ENCODE data around the gene PHLPP1. TPM values are rescaled to one million over a fixed set of nuclear protein-coding genes. Genes with fewer than 3 reads are reported as not detected.

Gene PHLPP1
- total and polyA plus RNA-seq, 2 donors from 2014 or later: 2.9 to 13.0 TPM

DNA sequence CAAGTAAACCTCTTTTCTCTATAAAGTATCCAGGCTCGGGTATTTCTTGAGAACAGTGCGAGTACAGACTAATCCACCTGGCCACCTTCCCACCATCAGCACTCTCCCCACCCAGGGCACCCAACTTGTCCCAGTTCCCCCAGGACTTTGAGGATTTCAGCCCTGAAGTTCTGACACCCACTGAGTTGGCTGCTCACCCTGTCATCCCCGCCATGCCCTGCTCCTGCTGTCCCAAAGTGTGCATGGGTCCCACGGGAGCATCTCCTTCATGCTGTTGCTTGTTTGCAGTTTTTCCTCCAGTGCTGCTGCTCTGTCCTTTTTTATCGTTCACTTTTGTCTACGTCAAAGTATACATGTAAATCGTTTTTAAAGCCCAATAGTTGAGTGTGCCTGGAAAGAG lies 273.9 kb downstream of the PHLPP1 start:
- TF ChIP-seq, protein P1, sequence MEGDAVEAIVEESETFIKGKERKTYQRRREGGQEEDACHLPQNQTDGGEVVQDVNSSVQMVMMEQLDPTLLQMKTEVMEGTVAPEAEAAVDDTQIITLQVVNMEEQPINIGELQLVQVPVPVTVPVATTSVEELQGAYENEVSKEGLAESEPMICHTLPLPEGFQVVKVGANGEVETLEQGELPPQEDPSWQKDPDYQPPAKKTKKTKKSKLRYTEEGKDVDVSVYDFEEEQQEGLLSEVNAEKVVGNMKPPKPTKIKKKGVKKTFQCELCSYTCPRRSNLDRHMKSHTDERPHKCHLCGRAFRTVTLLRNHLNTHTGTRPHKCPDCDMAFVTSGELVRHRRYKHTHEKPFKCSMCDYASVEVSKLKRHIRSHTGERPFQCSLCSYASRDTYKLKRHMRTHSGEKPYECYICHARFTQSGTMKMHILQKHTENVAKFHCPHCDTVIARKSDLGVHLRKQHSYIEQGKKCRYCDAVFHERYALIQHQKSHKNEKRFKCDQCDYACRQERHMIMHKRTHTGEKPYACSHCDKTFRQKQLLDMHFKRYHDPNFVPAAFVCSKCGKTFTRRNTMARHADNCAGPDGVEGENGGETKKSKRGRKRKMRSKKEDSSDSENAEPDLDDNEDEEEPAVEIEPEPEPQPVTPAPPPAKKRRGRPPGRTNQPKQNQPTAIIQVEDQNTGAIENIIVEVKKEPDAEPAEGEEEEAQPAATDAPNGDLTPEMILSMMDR (IDR thresholded peaks at IDR 0.05; ENCODE audit: borderline replicate concordance, extremely low read depth, insufficient read depth): no peak
- Histone ChIP-seq H3K4me1 (ENCODE audit: control insufficient read depth in 2 of 3, insufficient read depth in 2 of 3, low read depth in 1 of 3, low read length in 3 of 3) (no peaks in the 10 kb centered on the region), H3K4me3 (ENCODE audit: low read length in 3 of 3) (no peak overlapping the region), H3K36me3 (ENCODE audit: control insufficient read depth in 2 of 3, insufficient read depth in 3 of 3, low read length in 3 of 3) (no peaks in the 10 kb centered on the region), H3K9me3 (ENCODE audit: control insufficient read depth in 2 of 3, insufficient read depth in 1 of 3, low read length in 3 of 3) (no peaks in the 10 kb centered on the region), H3K27ac (ENCODE audit: low read depth in 2 of 2, low read length in 2 of 2) (no peak overlapping the region), H3K27me3 (ENCODE audit: control insufficient read depth, insufficient read depth, low read length) (no peaks in the 10 kb centered on the region), H3K9ac (ENCODE audit: low read length in 3 of 3) (no peak overlapping the region)
- DNase-seq: no peak
- intact Hi-C loops (cut with DNase I): no loop called here
- FAIRE-seq: no peak

DNA sequence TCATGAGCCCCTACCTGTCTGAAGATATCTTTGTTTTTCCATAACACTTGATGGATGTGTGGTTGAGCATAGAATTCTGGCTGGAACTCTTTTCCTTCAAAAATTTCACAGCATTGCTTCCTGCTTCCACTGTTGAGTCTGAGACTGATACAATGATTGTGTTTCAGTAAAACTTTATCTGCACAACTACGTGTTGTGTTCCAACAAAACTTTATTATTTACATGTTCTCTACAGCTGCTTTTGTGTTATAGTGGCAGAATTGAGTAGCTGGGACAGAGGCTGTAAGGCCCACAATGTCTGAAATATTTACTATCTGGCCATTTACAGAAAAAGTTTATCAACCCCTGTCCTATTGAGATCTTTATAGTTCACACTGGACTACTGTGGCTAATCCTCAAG lies 275.3 kb downstream of the PHLPP1 start:
- Histone ChIP-seq H3K27me3 (ENCODE audit: control insufficient read depth, insufficient read depth, low read length) (no peaks in the 10 kb centered on the region), H3K9ac (ENCODE audit: low read length in 3 of 3) (no peak overlapping the region), H3K36me3 (ENCODE audit: control insufficient read depth in 2 of 3, insufficient read depth in 3 of 3, low read length in 3 of 3) (no peaks in the 10 kb centered on the region), H3K27ac (ENCODE audit: low read depth in 2 of 2, low read length in 2 of 2) (no peak overlapping the region), H3K4me3 (ENCODE audit: low read length in 3 of 3) (no peak overlapping the region), H3K4me1 (ENCODE audit: control insufficient read depth in 2 of 3, insufficient read depth in 2 of 3, low read depth in 1 of 3, low read length in 3 of 3) (no peaks in the 10 kb centered on the region), H3K9me3 (ENCODE audit: control insufficient read depth in 2 of 3, insufficient read depth in 1 of 3, low read length in 3 of 3) (no peaks in the 10 kb centered on the region)
- DNase-seq (no peak), FAIRE-seq (no peak)
- intact Hi-C loops (cut with DNase I): no loop called here
- TF ChIP-seq, protein P1 (IDR thresholded peaks at IDR 0.05; ENCODE audit: borderline replicate concordance, extremely low read depth, insufficient read depth): no peak

DNA sequence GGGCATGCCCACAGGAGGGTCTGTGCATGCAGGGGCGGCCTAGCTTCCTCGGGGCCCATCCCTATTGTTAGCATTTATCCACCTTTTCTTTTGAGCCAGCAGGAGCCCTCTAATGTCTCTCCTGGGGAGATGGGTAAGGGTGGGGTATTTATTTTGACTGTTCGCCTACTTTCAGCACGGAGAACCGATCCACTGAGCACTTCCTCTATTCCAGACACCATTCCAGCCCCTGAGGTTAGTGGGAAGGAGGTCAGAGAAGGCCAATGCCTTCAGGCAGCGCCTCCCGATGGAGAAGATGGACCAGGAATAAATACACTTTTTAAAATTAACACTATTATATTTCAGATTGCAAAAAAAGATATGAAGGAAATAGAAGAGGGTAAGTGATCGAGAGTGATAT lies 276.0 kb downstream of the PHLPP1 start:
- no peak overlapping the region for H3K27ac ChIP-seq (ENCODE audit: low read depth in 2 of 2, low read length in 2 of 2)
- no peak for FAIRE-seq
- H3K36me3 ChIP-seq (ENCODE audit: control insufficient read depth in 2 of 3, insufficient read depth in 3 of 3, low read length in 3 of 3): no peaks in the 10 kb centered on the region
- no peak for DNase-seq
- intact Hi-C loops (cut with DNase I): no loop called here
- H3K9me3 ChIP-seq (ENCODE audit: control insufficient read depth in 2 of 3, insufficient read depth in 1 of 3, low read length in 3 of 3): no peaks in the 10 kb centered on the region
- TF ChIP-seq, protein P1 (IDR thresholded peaks at IDR 0.05; ENCODE audit: borderline replicate concordance, extremely low read depth, insufficient read depth): no peak
- no peak overlapping the region for H3K9ac ChIP-seq (ENCODE audit: low read length in 3 of 3)
- no peaks in the 10 kb centered on the region for H3K4me1 ChIP-seq (ENCODE audit: control insufficient read depth in 2 of 3, insufficient read depth in 2 of 3, low read depth in 1 of 3, low read length in 3 of 3)
- no peaks in the 10 kb centered on the region for H3K27me3 ChIP-seq (ENCODE audit: control insufficient read depth, insufficient read depth, low read length)
- H3K4me3 ChIP-seq (ENCODE audit: low read length in 3 of 3): no peak overlapping the region

DNA sequence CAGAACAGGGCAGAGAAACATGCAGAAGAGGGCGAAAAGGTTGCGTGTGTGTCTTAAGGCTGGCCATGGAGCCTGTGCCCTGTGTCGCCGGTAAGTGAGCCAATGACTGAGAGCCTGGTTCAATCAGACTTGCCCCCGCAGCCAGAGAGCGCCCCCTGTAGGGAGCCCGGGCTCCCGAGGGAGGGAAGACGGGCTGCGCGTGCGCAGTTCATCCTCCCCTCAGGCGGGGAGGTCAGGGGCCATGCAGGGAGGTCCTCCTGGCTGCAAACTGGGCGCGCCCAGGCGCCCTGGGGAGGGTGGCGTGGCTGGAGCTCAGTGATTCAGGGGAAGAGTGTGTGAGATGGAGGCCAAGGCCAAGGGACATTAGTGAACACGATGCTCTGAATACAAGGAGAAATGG lies 276.6 kb downstream of the PHLPP1 start:
- no peak overlapping the region for H3K9ac ChIP-seq (ENCODE audit: low read length in 3 of 3)
- H3K36me3 ChIP-seq (ENCODE audit: control insufficient read depth in 2 of 3, insufficient read depth in 3 of 3, low read length in 3 of 3): no peaks in the 10 kb centered on the region
- DNase-seq (no peak), FAIRE-seq (no peak)
- no peak overlapping the region for H3K27ac ChIP-seq (ENCODE audit: low read depth in 2 of 2, low read length in 2 of 2)
- H3K9me3 ChIP-seq (ENCODE audit: control insufficient read depth in 2 of 3, insufficient read depth in 1 of 3, low read length in 3 of 3): no peaks in the 10 kb centered on the region
- TF ChIP-seq, protein P1 (IDR thresholded peaks at IDR 0.05; ENCODE audit: borderline replicate concordance, extremely low read depth, insufficient read depth): no peak
- H3K4me3 ChIP-seq (ENCODE audit: low read length in 3 of 3): no peak overlapping the region
- H3K4me1 ChIP-seq (ENCODE audit: control insufficient read depth in 2 of 3, insufficient read depth in 2 of 3, low read depth in 1 of 3, low read length in 3 of 3): no peaks in the 10 kb centered on the region
- no peaks in the 10 kb centered on the region for H3K27me3 ChIP-seq (ENCODE audit: control insufficient read depth, insufficient read depth, low read length)
- intact Hi-C loops (cut with DNase I): no loop called here

All from kidney (tissue), 14 donors.